ENCODE measurements around the gene LRMDA. TPM values are rescaled to one million over a fixed set of nuclear protein-coding genes. Genes with fewer than 3 reads are reported as not detected.

Gene LRMDA
- total RNA-seq: 10 to 100 TPM in 3 of 4 donors, 1 to 10 TPM in 1; 9.8 to 18.6 (median 15.8) TPM

DNA sequence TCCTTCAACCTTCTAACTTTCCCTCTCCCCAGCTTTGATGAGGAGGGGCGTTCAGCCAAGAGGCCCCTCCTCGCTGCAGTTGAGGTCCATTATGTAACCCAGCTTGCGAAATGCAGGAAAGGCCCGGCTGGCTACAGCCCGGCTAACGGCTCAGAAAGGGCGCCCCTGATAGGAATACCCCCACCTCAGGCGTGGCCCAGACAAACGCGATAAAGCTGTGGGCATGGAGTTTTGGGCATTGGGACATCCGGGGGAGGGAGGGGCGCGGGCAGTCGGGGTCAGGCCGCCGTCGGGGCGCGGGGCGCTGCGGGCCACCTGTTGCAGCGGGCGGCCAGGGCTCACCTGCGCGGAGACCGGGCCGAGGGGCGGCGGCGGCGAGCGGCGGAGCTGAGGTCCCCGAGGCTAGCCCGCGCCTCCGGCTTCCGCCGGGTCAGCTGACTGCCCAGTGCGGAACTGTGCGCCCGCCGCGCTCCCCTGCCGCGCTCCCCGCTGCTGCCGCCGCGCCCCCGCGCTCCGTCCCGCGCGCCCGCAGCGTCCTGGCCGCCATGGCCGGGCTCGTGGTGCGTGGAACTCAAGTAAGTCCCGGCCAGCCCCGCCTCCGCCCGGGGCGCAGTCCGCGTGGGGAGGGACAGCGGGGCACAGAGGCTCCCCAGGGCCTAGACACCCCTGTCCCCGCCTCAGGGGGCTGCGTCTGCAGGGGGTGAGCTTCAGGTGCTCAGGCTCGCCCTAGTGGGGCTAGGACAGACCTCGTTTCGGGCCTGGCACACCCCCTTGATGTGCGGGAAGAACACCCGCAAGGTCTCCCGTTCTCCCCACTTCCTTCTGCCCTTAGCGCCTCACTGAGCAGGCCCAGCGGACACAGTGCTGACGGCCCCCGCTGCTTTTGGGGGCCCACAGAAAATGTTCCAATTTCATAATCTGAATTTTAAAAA lies at the start of gene LRMDA:
Gene LRMDA (plus strand): TSS at position 445 of the 932 bp plus-strand sequence.
- no peaks in the 10 kb centered on the region for H3K9me3 ChIP-seq
- DNase-seq (ENCODE audit: low spot score in 2 of 2): peak; percentile 20 to 41
- H3K4me1 ChIP-seq: peaks cover 0 to 52% (median 6%) of the 10 kb centered on the region in 4 donors

DNA sequence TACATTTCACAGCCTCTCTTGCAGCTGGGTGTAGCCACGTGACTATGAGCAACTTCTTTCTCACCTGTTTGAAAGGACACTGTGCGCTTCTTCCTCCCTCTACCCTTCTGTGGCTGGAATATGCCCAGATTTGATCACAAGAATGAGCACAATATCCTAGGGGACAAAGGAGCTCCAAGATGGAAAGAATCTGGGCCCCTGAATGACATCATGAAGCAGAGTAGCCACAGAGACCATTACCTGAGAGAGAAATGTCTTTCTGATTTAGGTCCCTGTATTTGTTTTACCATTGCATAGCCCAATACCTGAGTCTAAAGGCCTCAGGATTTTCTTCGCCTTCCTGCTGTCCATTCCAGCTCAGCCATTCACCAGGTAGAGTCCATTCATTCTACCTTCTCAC lies 45.3 kb upstream of the LRMDA start:
- H3K9me3 ChIP-seq: peaks cover 0 to 20% (median 0%) of the 10 kb centered on the region in 4 donors
- WGBS, 2 donors: 95 to 98% methylated on average over 3 of the region's 3 CpGs
- H3K4me1 ChIP-seq: peaks cover 0 to 4% (median 0%) of the 10 kb centered on the region in 4 donors
- no peak for DNase-seq (ENCODE audit: low spot score in 2 of 2)
- no peak overlapping the region for H3K4me3 ChIP-seq
- H3K27me3 ChIP-seq: no peaks in the 10 kb centered on the region
- H3K27ac ChIP-seq: no peak overlapping the region
- TF ChIP-seq POLR2A (IDR thresholded peaks at IDR 0.05): no peak
- no peak for TF ChIP-seq EP300 (IDR thresholded peaks at IDR 0.05)
- TF ChIP-seq, protein P1, sequence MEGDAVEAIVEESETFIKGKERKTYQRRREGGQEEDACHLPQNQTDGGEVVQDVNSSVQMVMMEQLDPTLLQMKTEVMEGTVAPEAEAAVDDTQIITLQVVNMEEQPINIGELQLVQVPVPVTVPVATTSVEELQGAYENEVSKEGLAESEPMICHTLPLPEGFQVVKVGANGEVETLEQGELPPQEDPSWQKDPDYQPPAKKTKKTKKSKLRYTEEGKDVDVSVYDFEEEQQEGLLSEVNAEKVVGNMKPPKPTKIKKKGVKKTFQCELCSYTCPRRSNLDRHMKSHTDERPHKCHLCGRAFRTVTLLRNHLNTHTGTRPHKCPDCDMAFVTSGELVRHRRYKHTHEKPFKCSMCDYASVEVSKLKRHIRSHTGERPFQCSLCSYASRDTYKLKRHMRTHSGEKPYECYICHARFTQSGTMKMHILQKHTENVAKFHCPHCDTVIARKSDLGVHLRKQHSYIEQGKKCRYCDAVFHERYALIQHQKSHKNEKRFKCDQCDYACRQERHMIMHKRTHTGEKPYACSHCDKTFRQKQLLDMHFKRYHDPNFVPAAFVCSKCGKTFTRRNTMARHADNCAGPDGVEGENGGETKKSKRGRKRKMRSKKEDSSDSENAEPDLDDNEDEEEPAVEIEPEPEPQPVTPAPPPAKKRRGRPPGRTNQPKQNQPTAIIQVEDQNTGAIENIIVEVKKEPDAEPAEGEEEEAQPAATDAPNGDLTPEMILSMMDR (IDR thresholded peaks at IDR 0.05): no peak
- H3K36me3 ChIP-seq: peaks cover 0 to 30% (median 0%) of the 10 kb centered on the region in 3 donors

More for the DNA sequence above, at the start of gene LRMDA:
- WGBS, 2 donors: 8 to 10% methylated on average over 44 to 73 of the region's 82 CpGs
- Histone ChIP-seq H3K36me3 (no peaks in the 10 kb centered on the region), H3K4me3 (peak within 1 kb of the TSS; percentile 50 to 84 (median 65)), H3K27ac (peak within 1 kb of the TSS; percentile 72 to 88 (median 82)), H3K27me3 (no peaks in the 10 kb centered on the region)
- TF ChIP-seq, protein P1 (IDR thresholded peaks at IDR 0.05): peak in 1 of 5 experiments; percentile 21
- TF ChIP-seq POLR2A (IDR thresholded peaks at IDR 0.05) (no peak), EP300 (IDR thresholded peaks at IDR 0.05) (no peak)

DNA sequence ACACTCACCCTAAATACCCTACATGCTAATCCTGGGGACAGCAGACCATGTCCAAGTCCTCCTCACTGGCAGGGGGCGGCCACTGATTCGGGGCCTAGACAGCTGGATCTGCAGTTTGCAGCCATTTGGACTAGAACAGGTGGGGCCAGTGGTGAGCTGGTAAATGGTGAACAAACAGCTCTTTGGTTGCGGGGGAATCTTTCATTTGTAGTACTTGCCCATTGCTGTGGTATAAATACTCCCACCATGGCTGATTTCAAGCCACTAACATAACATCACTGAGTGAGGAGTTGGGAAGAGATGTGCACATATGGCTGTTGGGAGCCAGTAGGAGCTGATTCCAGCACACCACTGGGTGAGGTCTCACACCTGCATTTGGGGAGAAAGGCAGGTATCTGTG lies 43.3 kb upstream of the LRMDA start:
- Histone ChIP-seq H3K9me3 (peaks cover 0 to 20% (median 0%) of the 10 kb centered on the region in 4 donors), H3K4me3 (no peak overlapping the region), H3K4me1 (peaks cover 0 to 4% (median 0%) of the 10 kb centered on the region in 4 donors), H3K27ac (no peak overlapping the region), H3K36me3 (peaks cover 0 to 30% (median 0%) of the 10 kb centered on the region in 3 donors), H3K27me3 (no peaks in the 10 kb centered on the region)
- no peak for TF ChIP-seq POLR2A (IDR thresholded peaks at IDR 0.05)
- TF ChIP-seq, protein P1 (IDR thresholded peaks at IDR 0.05): no peak
- TF ChIP-seq EP300 (IDR thresholded peaks at IDR 0.05): no peak
- DNase-seq (ENCODE audit: low spot score in 2 of 2): no peak
- WGBS, 2 donors: 100% methylated on average over 3 of the region's 3 CpGs

DNA sequence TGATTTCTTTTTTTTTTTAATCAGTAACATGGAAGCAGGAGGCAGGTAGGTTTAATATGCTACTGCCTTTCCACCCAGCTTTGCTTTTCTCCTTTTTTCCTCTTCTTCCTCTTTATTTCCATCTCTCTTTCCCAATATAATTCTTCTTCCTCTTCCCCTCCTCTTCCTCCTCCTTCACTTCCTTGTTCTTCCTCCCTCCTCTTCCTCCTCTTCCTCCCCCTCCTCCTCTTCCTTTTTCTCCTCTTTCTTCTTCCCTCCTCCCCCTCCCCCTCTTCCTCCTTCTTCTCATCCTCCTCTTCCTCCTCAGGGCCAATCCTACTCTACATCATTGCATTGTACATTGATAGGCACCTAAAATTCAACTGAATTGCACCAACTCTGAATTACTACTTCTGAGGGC lies 41.2 kb upstream of the LRMDA start:
- peaks cover 0 to 27% (median 0%) of the 10 kb centered on the region in 3 donors for H3K36me3 ChIP-seq
- H3K4me3 ChIP-seq: no peak overlapping the region
- peaks cover 0 to 19% (median 0%) of the 10 kb centered on the region in 4 donors for H3K9me3 ChIP-seq
- no peak for DNase-seq (ENCODE audit: low spot score in 2 of 2)
- TF ChIP-seq, protein P1 (IDR thresholded peaks at IDR 0.05): no peak
- TF ChIP-seq EP300 (IDR thresholded peaks at IDR 0.05) (no peak), POLR2A (IDR thresholded peaks at IDR 0.05) (no peak)
- peaks cover 0 to 9% (median 0%) of the 10 kb centered on the region in 4 donors for H3K4me1 ChIP-seq
- H3K27ac ChIP-seq: no peak overlapping the region
- H3K27me3 ChIP-seq: no peaks in the 10 kb centered on the region

DNA sequence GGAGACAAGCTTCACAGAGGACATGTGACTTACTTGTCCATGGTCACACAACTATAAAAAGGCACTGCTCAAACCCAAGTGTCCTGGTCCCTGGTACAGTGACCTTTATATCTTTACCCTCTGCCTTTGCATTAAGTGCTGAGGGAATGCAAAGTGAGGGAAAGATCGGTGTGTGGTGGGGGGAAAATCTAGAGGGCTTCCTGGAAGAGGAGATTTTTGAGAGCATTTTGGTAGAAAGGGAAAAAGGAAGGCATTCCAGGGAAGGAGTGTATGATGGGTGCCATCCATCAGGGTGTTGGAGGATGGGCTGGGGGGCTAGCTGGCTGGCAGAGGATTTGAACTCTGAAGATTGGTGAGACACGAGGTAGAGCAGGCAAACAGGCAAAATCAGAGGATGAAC lies 39.2 kb upstream of the LRMDA start:
- 90 to 92% methylated on average over 2 of the region's 2 CpGs for WGBS, 2 donors
- H3K36me3 ChIP-seq: peaks cover 0 to 13% (median 0%) of the 10 kb centered on the region in 3 donors
- H3K4me3 ChIP-seq: no peak overlapping the region
- no peaks in the 10 kb centered on the region for H3K9me3 ChIP-seq
- peaks cover 0 to 7% of the 10 kb centered on the region in 2 donors for H3K27me3 ChIP-seq
- peaks cover 0 to 29% (median 0%) of the 10 kb centered on the region in 4 donors for H3K4me1 ChIP-seq
- DNase-seq (ENCODE audit: low spot score in 2 of 2): no peak
- no peak overlapping the region for H3K27ac ChIP-seq
- TF ChIP-seq, protein P1 (IDR thresholded peaks at IDR 0.05): no peak
- TF ChIP-seq EP300 (IDR thresholded peaks at IDR 0.05) (no peak), POLR2A (IDR thresholded peaks at IDR 0.05) (no peak)

Data from tibial nerve (tissue), 4 donors.